K562 (cell line): Measurements from ENCODE around the gene GMPR2. TPM values are rescaled to one million over a fixed set of nuclear protein-coding genes. Genes with fewer than 3 reads are reported as not detected.

Source experiments
- CTBP1 ChIP-seq: fragments of 450-650 bp; IDR thresholded peaks from 2 replicates; pipeline ENCODE4 v1.6.1; 2016; ENCODE audit warnings: borderline replicate concordance
- CTCFL ChIP-seq: IDR thresholded peaks from 2 replicates; pipeline ENCODE4 v1.6.1; 2011; ENCODE audit warnings: borderline replicate concordance, low read depth, mild to moderate bottlenecking, moderate library complexity, low read length; ENCODE audit not compliant: insufficient read depth, poor library complexity, severe bottlenecking
- GTF2E2 ChIP-seq: fragments of 200-800 bp; sonication (Bioruptor generic); IDR thresholded peaks from 2 replicates; pipeline ENCODE4 v1.6.1; 2016; ENCODE audit warnings: missing genetic modification characterization, missing compliant biosample characterization
- HLTF ChIP-seq: fragments of 450-650 bp; IDR thresholded peaks from 2 replicates; pipeline ENCODE4 v1.6.1; 2016
- KAT8 ChIP-seq: fragments of 450-650 bp; IDR thresholded peaks from 2 replicates; pipeline ENCODE4 v1.6.1; 2016; ENCODE audit warnings: low read depth, mild to moderate bottlenecking
- MITF ChIP-seq: IDR thresholded peaks from 2 replicates; pipeline ENCODE4 v1.6.1; 2014; ENCODE audit warnings: antibody characterized with exemption
- MYNN ChIP-seq, 2 experiments: sonication (generic); formaldehyde crosslinking in 1 of 2; IDR thresholded peaks; 2 replicates each; pipeline versions ENCODE4 v1.5.0 to v1.6.1; 2016 to 2020; ENCODE audit warnings: antibody characterized with exemption in 1 of 2, missing genetic modification reagents in 1 of 2
- NBN ChIP-seq: fragments of 450-650 bp; IDR thresholded peaks from 2 replicates; pipeline ENCODE4 v1.6.1; 2016; ENCODE audit warnings: low read depth, mild to moderate bottlenecking
- NONO ChIP-seq, 2 experiments: fragments of 200-400 bp in 1 of 2; fragments of 450-650 bp in 1 of 2; formaldehyde crosslinking in 1 of 2; IDR thresholded peaks; 2 replicates each; pipeline ENCODE4 v1.6.1; 2017; ENCODE audit warnings: low read depth in 2 of 2, mild to moderate bottlenecking in 2 of 2, moderate library complexity in 2 of 2, low read length in 1 of 2
- SAP30 ChIP-seq: fragments of 200-600 bp; sonication (generic); IDR thresholded peaks from 2 replicates; pipeline ENCODE4 v1.6.1; 2012; ENCODE audit warnings: borderline replicate concordance, low read depth, mild to moderate bottlenecking, moderate library complexity, low read length, control low read depth, inconsistent platforms; ENCODE audit not compliant: insufficient read depth, poor library complexity, severe bottlenecking
- SIN3A ChIP-seq, 2 experiments: fragments of 150-350 bp in 1 of 2; IDR thresholded peaks; 2 replicates each; pipeline ENCODE4 v1.6.1; 2011 to 2016; ENCODE audit warnings: borderline replicate concordance in 2 of 2, low read depth in 2 of 2, low read length in 2 of 2, mild to moderate bottlenecking in 2 of 2, moderate library complexity in 2 of 2; ENCODE audit not compliant: control insufficient read depth in 1 of 2
- SNRNP70 ChIP-seq: fragments of 200-400 bp; formaldehyde crosslinking; optimal IDR thresholded peaks from 2 replicates; pipeline ENCODE3; 2017; ENCODE audit warnings: low read depth, low read length
- TAF7 ChIP-seq: fragments of 450-650 bp; IDR thresholded peaks from 2 replicates; pipeline ENCODE4 v1.6.1; 2016; ENCODE audit warnings: missing genetic modification characterization, missing compliant biosample characterization
- TEAD2 ChIP-seq: fragments of 450-650 bp; IDR thresholded peaks from 2 replicates; pipeline ENCODE4 v1.6.1; 2016; ENCODE audit warnings: missing genetic modification characterization, control low read depth, missing compliant biosample characterization
- TOE1 ChIP-seq, 2 experiments: fragments of 450-650 bp in 1 of 2; sonication (generic) in 1 of 2; formaldehyde crosslinking in 1 of 2; IDR thresholded peaks; 2 replicates each; pipeline versions ENCODE4 v1.7.1 to v1.8.0; 2016 to 2022; ENCODE audit warnings: borderline replicate concordance in 2 of 2, mild to moderate bottlenecking in 2 of 2, antibody characterized with exemption in 1 of 2, inconsistent platforms in 1 of 2, low read depth in 1 of 2, missing genetic modification reagents in 1 of 2, moderate library complexity in 1 of 2
- polyA plus RNA-seq, 8 experiments: library from polyadenylated mRNA; depleted of rRNA in 4 of 8; stranded (reverse) in 5 of 8; unstranded in 3 of 8; fragments of >200 nt; fragmentation: Nextera tagmentation in 2 of 8; fragmentation: Illumina TruSeq in 1 of 8; extraction: Ambion mirVana in 2 of 8; extraction: Trizol in 1 of 8; gene quantifications; 2 replicates each; pipeline versions ENCODE4 v1.2.1 to v1.2.3, GENCODE V29; 2011 to 2014; ENCODE audit warnings: inconsistent platforms in 1 of 8, missing spikeins in 1 of 8
- total RNA-seq, 7 experiments: library from RNA; depleted of rRNA in 6 of 7; stranded (reverse); fragments of >200 nt in 6 of 7; fragmentation: Illumina TruSeq in 2 of 7; extraction: Trizol in 2 of 7; gene quantifications; 2 replicates each; pipeline versions ENCODE4 v1.2.1 to v1.2.3, GENCODE V29; 2011 to 2021; ENCODE audit warnings: low replicate concordance in 1 of 7
- TF ChIP-seq, protein P1 (sequence below): fragments of 450-650 bp; formaldehyde crosslinking; IDR thresholded peaks from 2 replicates; pipeline ENCODE4 v1.4.0; 2020; ENCODE audit warnings: mild to moderate bottlenecking, moderate library complexity

Gene GMPR2
- total and polyA plus RNA-seq, 9 of the 15 experiments (the other 6 are each of a cell fraction or from before 2014, with no cell fraction given): 26.4 to 67.4 (median 36.3) TPM

DNA sequence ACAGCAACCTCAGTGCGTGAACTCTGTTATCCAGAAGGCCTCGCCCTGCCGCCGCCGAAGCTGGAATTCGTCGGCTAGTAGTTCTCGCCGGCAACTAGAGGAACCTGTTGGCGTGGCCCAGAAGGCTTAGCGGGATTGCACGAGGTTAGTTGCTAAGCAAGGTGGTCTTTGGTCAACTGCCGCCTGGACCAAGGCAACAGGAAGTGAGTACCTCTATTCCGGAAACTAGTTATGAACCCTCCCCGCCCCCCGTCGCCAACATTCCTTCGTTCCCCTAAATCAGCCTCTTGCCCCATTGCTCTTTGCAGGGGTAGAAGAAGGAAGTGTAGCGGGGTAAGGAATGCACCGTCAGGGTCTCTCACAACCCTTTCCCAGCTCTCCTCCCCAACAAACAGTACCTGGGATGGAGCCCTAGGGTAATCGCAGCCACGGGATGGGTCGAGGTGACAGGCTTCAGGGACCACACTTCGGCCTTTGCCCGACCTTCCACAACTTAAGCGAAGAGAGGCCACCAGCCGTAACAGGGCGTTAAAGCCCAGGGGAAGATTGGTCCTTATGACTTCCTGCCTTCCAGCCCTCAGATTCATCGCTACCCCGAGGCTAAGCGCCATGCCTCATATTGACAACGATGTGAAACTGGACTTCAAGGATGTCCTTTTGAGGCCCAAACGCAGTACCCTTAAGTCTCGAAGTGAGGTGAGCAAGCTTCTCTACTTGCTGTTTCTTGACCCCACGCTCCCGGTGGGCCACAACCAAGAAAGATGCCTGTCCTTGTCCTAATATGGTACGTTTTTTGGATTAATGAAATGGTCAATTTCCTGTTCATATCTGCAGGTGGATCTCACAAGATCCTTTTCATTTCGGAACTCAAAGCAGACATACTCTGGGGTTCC, at the start of gene GMPR2 (continued):
- TF ChIP-seq TOE1 (IDR thresholded peaks at IDR 0.05; ENCODE audit: borderline replicate concordance) (no peak), TOE1 (CRISPR knock-in tag; IDR thresholded peaks at IDR 0.05; ENCODE audit: borderline replicate concordance, low read depth) (no peak), CTBP1 (no peak; the same call in 1 of the 2 replicates), SAP30 (peak; percentile 6), TAF7 (tag) (peak; percentile 18; the same call in 1 of the 2 replicates), GTF2E2 (tag) (no peak), HLTF (no peak), TEAD2 (tag) (0 out of 2 replicates have a peak, but pooled peaks have one; percentile 10), CTCFL (no peak), SIN3A (IDR thresholded peaks at IDR 0.05; ENCODE audit: borderline replicate concordance in 2 of 2, control insufficient read depth in 1 of 2, low read depth in 2 of 2, low read length in 2 of 2) (no peak), KAT8 (no peak), NBN (0 out of 2 replicates have a peak, but pooled peaks have one; percentile 21), SNRNP70 (no peak), MYNN (IDR thresholded peaks at IDR 0.05) (no peak), MYNN (CRISPR knock-in tag; IDR thresholded peaks at IDR 0.05) (no peak), MITF (no peak), NONO (IDR thresholded peaks at IDR 0.05; ENCODE audit: low read depth in 2 of 2, low read length in 1 of 2) (no peak)
- TF ChIP-seq, protein P1, sequence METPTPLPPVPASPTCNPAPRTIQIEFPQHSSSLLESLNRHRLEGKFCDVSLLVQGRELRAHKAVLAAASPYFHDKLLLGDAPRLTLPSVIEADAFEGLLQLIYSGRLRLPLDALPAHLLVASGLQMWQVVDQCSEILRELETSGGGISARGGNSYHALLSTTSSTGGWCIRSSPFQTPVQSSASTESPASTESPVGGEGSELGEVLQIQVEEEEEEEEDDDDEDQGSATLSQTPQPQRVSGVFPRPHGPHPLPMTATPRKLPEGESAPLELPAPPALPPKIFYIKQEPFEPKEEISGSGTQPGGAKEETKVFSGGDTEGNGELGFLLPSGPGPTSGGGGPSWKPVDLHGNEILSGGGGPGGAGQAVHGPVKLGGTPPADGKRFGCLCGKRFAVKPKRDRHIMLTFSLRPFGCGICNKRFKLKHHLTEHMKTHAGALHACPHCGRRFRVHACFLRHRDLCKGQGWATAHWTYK (CRISPR knock-in tag): no peak
